GM12891 (cell line): Measurements from ENCODE around the gene GPR183.

Source experiments
- POLR2A ChIP-seq: IDR thresholded peaks from 2 replicates; pipeline ENCODE4 v1.6.1; 2011; ENCODE audit warnings: low read depth, low read length, control low read depth
- POLR2AphosphoS5 ChIP-seq: IDR thresholded peaks from 2 replicates; pipeline ENCODE4 v1.6.1; 2011; ENCODE audit warnings: low read depth, low read length, control low read depth
- POU2F2 ChIP-seq: IDR thresholded peaks from 2 replicates; pipeline ENCODE4 v1.6.1; 2011; ENCODE audit warnings: low read depth, mild to moderate bottlenecking, control low read depth, low read length, moderate library complexity
- SPI1 ChIP-seq: IDR thresholded peaks from 2 replicates; pipeline ENCODE4 v1.6.1; 2011; ENCODE audit warnings: low read depth, low read length, control low read depth
- TAF1 ChIP-seq: IDR thresholded peaks from 2 replicates; pipeline ENCODE4 v1.6.1; 2011; ENCODE audit warnings: low read depth, low read length, control low read depth

DNA sequence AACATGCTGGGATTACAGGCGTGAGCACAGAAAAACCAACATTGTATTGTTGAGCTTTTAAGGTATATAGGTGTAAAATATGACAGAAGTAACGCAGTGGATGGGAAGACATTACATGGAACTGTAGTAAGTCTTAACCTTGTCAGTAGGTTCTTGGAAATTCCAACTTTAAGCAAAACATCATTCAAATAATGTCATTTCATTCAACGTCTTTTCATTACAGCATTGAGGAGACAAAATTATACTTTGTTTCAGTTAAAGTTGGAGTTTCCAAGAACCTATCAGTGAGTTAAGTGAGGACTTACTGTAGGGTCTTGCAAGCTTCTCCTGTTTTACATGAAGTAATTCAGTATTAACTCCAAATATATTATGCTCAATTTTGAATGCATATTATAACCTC lies 27.0 kb upstream of the GPR183 start:
- TF ChIP-seq POLR2AphosphoS5, result no peak
- no peak for TF ChIP-seq POLR2A
- TF ChIP-seq POU2F2, result no peak
- TF ChIP-seq TAF1, result no peak
- no peak for TF ChIP-seq SPI1
